SK-N-SH (cell line): Measurements from ENCODE around the gene ALDOB. TPM values are rescaled to one million over a fixed set of nuclear protein-coding genes. Genes with fewer than 3 reads are reported as not detected.
A peak's percentile ranks its signal among the peaks of the same experiment; 100 is the strongest.

ENCODE experiments used
- CTCF ChIA-PET: fragments of 300-600, 350-600 bp; formaldehyde crosslinking; extraction: SDS; loops from one replicate; lab custom pipeline; 2021; lab: Yijun Ruan, JAX
- POLR2A ChIA-PET: fragments of 350-600 bp; sonication (Branson Sonifier 250); formaldehyde crosslinking; extraction: SDS; loops from one replicate; lab custom pipeline; 2020; ENCODE audit warnings: antibody characterized with exemption, inconsistent platforms; lab: Yijun Ruan, JAX
- DNase-seq: peaks from one replicate; pipeline ENCODE4 v3.0.0; 2012
- H2AFZ ChIP-seq: fragments of 200-600 bp; sonication (generic); 2 replicates; pipeline ENCODE4 v1.8.1; 2016; ENCODE audit warnings: antibody characterized with exemption, mild to moderate bottlenecking, low read depth
- H3F3A ChIP-seq: fragments of 200-600 bp; sonication (generic); replicated peaks from 2 replicates; pipeline ENCODE3; 2016; ENCODE audit warnings: antibody characterized with exemption, mild to moderate bottlenecking; ENCODE audit not compliant: insufficient read depth
- H3K27ac ChIP-seq, 2 experiments: fragments of 200-500 bp in 1 of 2; fragments of 200-600 bp in 1 of 2; sonication (Bioruptor generic) in 1 of 2; sonication (generic), shearing (Covaris generic) in 1 of 2; 2 replicates each; pipeline versions ENCODE4 v1.5.1 to v1.6.1; 2014 to 2016; ENCODE audit warnings: low read depth in 2 of 2, inconsistent platforms in 1 of 2, low read length in 1 of 2, mild to moderate bottlenecking in 1 of 2, mixed read lengths in 1 of 2
- H3K27me3 ChIP-seq: fragments of 200-600 bp; sonication (generic), shearing (Covaris generic); 2 replicates; pipeline ENCODE4 v1.6.1; 2016; ENCODE audit warnings: mixed run types; ENCODE audit not compliant: insufficient read depth
- H3K36me3 ChIP-seq, 2 experiments: fragments of 200-500 bp in 1 of 2; fragments of 200-600 bp in 1 of 2; sonication (Bioruptor generic) in 1 of 2; sonication (generic) in 1 of 2; replicated peaks in 1 of 2; 2 replicates each; pipeline versions ENCODE3 to v1.5.1; 2014 to 2016; ENCODE audit warnings: low read length in 1 of 2, mild to moderate bottlenecking in 1 of 2; ENCODE audit not compliant: insufficient read depth in 2 of 2, control insufficient read depth in 1 of 2
- H3K4me1 ChIP-seq, 2 experiments: fragments of 200-500 bp in 1 of 2; fragments of 200-600 bp in 1 of 2; sonication (Bioruptor generic) in 1 of 2; sonication (generic), shearing (Covaris generic) in 1 of 2; 2 replicates each; pipeline versions ENCODE4 v1.5.1 to v1.6.1; 2014 to 2016; ENCODE audit warnings: low read depth in 1 of 2, low read length in 1 of 2, mixed run types in 1 of 2; ENCODE audit not compliant: insufficient read depth in 2 of 2, control insufficient read depth in 1 of 2
- H3K4me2 ChIP-seq: fragments of 200-600 bp; sonication (generic), shearing (Covaris generic); 2 replicates; pipeline ENCODE4 v1.6.1; 2017; ENCODE audit warnings: mixed run types
- H3K4me3 ChIP-seq, 2 experiments: fragments of 200-500 bp in 1 of 2; fragments of 200-600 bp in 1 of 2; sonication (Bioruptor generic) in 1 of 2; sonication (generic), shearing (Covaris generic) in 1 of 2; 2 replicates each; pipeline versions ENCODE4 v1.5.1 to v1.8.1; 2014 to 2016; ENCODE audit warnings: low read depth in 2 of 2, inconsistent platforms in 1 of 2, low read length in 1 of 2, mild to moderate bottlenecking in 1 of 2, mixed read lengths in 1 of 2, moderate library complexity in 1 of 2
- H3K79me2 ChIP-seq: fragments of 200-600 bp; sonication (generic); 2 replicates; pipeline ENCODE4 v1.8.1; 2017; ENCODE audit warnings: mild to moderate bottlenecking; ENCODE audit not compliant: insufficient read depth
- H3K9ac ChIP-seq: fragments of 200-600 bp; sonication (generic); 2 replicates; pipeline ENCODE4 v1.6.1; 2017; ENCODE audit warnings: mixed run types
- H3K9me2 ChIP-seq: fragments of 200-600 bp; sonication (generic); 2 replicates; pipeline ENCODE4 v1.6.1; 2017; ENCODE audit warnings: mixed run types
- H3K9me3 ChIP-seq: fragments of 200-600 bp; sonication (generic); 2 replicates; pipeline ENCODE4 v1.6.1; 2017; ENCODE audit warnings: mixed run types, mild to moderate bottlenecking, moderate library complexity
- H4K20me1 ChIP-seq: fragments of 200-600 bp; sonication (generic); 2 replicates; pipeline ENCODE4 v1.6.1; 2017; ENCODE audit warnings: mild to moderate bottlenecking, mixed run types; ENCODE audit not compliant: insufficient read depth
- CHD2 ChIP-seq: fragments of 150-350 bp; IDR thresholded peaks from 2 replicates; pipeline ENCODE4 v1.6.1; 2018; ENCODE audit warnings: low read length; ENCODE audit not compliant: partially characterized antibody
- ELF1 ChIP-seq: IDR thresholded peaks from 2 replicates; pipeline ENCODE4 v1.4.0; 2012
- FOXM1 ChIP-seq: IDR thresholded peaks from 2 replicates; pipeline ENCODE4 v1.4.0; 2012; ENCODE audit warnings: low read depth, mild to moderate bottlenecking
- GATA2 ChIP-seq: sonication (generic); formaldehyde crosslinking; IDR thresholded peaks from 2 replicates; pipeline ENCODE4 v1.5.0; 2020; ENCODE audit warnings: mild to moderate bottlenecking, missing genetic modification reagents
- IRF3 ChIP-seq: fragments of 150-350 bp; IDR thresholded peaks from 2 replicates; pipeline ENCODE4 v1.6.1; 2016; ENCODE audit warnings: mild to moderate bottlenecking, low read depth, low read length
- MEF2A ChIP-seq: IDR thresholded peaks from 2 replicates; pipeline ENCODE4 v1.4.0; 2012; ENCODE audit warnings: low read depth, borderline replicate concordance
- NFIC ChIP-seq: IDR thresholded peaks from 2 replicates; pipeline ENCODE4 v1.4.0; 2012; ENCODE audit warnings: borderline replicate concordance
- NRF1 ChIP-seq: IDR thresholded peaks from 2 replicates; pipeline ENCODE4 v1.6.1; 2012; ENCODE audit warnings: low read depth, mild to moderate bottlenecking, low read length
- RAD21 ChIP-seq: IDR thresholded peaks from 2 replicates; pipeline ENCODE4 v1.6.1; 2012; ENCODE audit warnings: mild to moderate bottlenecking, low read length
- RFX5 ChIP-seq: IDR thresholded peaks from 2 replicates; pipeline ENCODE4 v1.6.1; 2012; ENCODE audit warnings: mild to moderate bottlenecking, improper control_type of control experiment, low read length
- RXRA ChIP-seq: IDR thresholded peaks from 2 replicates; pipeline ENCODE4 v1.4.0; 2012; ENCODE audit warnings: low read depth, mild to moderate bottlenecking, borderline replicate concordance
- SIN3A ChIP-seq: IDR thresholded peaks from 2 replicates; pipeline ENCODE4 v1.6.1; 2012; ENCODE audit warnings: low read depth, mild to moderate bottlenecking, low read length, moderate library complexity, borderline replicate concordance
- TCF12 ChIP-seq: IDR thresholded peaks from 2 replicates; pipeline ENCODE4 v1.4.0; 2012
- YY1 ChIP-seq: IDR thresholded peaks from 2 replicates; pipeline ENCODE4 v1.4.0; 2012; ENCODE audit warnings: low read depth, mild to moderate bottlenecking
- WGBS: methylation state at CpG from one replicate; pipeline ENCODE4 v1.1.6; 2017; ENCODE audit warnings: low lambda C conversion rate; 5-methylcytosine and 5-hydroxymethylcytosine counted together
- polyA plus RNA-seq, 3 experiments: library from polyadenylated mRNA; depleted of rRNA; stranded (reverse); fragments of >200 nt; gene quantifications; 2 replicates each; pipeline ENCODE4 v1.2.3, GENCODE V29; 2012
- TF ChIP-seq, protein P1 (sequence below): fragments of 200-600 bp; sonication (generic); IDR thresholded peaks from 2 replicates; pipeline ENCODE4 v1.6.1; 2017; ENCODE audit warnings: antibody characterized with exemption, mild to moderate bottlenecking, moderate library complexity
- TF ChIP-seq, protein P2 (sequence below): IDR thresholded peaks from 2 replicates; pipeline ENCODE4 v1.6.1; 2012; ENCODE audit warnings: mild to moderate bottlenecking, low read depth, low read length, moderate library complexity
- TF ChIP-seq, protein P3 (sequence below): fragments of 150-350 bp; IDR thresholded peaks from 2 replicates; pipeline ENCODE4 v1.6.1; 2017; ENCODE audit warnings: antibody characterized with exemption, low read length, low read depth, borderline replicate concordance

ALDOB gene
- polyA plus RNA-seq, 1 of the 3 experiments (the other 2 are of a cell fraction) = not detected

DNA sequence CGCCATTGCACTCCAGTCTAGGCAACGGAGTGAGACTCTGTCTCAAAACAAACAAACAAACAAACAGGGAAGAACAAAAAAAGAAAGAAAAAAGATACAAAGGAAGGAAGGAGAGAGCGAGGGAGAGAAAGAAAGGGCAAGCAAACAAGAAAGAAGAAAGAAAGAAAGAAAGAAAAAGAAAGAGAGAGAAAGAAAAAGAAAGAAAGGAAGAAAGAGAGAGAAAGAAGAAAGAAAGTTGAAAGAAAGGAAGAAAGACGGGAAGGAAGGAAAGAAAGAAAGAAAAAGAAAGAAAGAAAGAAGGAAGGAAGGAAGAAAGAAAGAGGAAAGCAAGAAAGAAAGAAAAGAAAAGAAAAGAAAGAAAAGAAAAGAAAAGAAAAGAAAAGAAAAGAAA lies 13.1 kb upstream of the ALDOB start (continued):
- TF ChIP-seq IRF3 (no peak), FOXM1 (no peak)

GRCh38 chr9:101446732-101447131 lies 11.2 kb upstream of the ALDOB start:
- CTCF ChIA-PET = interaction anchor here (1.1 to 1.9 kb wide), 4 partner anchors 12 to 84 kb away, joined by 3 to 8 read pairs (median 4); no protein-coding TSS in a partner anchor
- POLR2A ChIA-PET = interaction anchor here (0.6 kb wide), 1 partner anchor 1116 kb away, joined by 4 read pairs; no protein-coding TSS in a partner anchor

GRCh38 chr9:101445353-101446029 lies 9.9 kb upstream of the ALDOB start:
- Histone ChIP-seq H3K9me3 (no peaks in the 10 kb centered on the region), H3K9ac (no peak overlapping the region), H3K79me2 (no peaks in the 10 kb centered on the region), H2AFZ (peak overlapping the region; percentile 61), H3K27me3 (no peaks in the 10 kb centered on the region), H3K4me2 (peak overlapping the region; percentile 46), H3K27ac (no peak overlapping the region), H3K4me3 (no peak overlapping the region; a peak in 1 of 4 replicates), H3K4me1 (peaks cover 0 to 6% of the 10 kb centered on the region in 2 experiments; a peak in 1 of 4 replicates), H3K9me2 (no peaks in the 10 kb centered on the region), H3F3A (peaks cover 5% of the 10 kb centered on the region), H3K36me3 (no peaks in the 10 kb centered on the region), H4K20me1 (no peaks in the 10 kb centered on the region)
- 30% methylated on average over 5 of the region's 5 CpGs for WGBS
- DNase-seq = no peak
- ChIA-PET CTCF (interaction anchor here (0.7 to 1.9 kb wide), 6 partner anchors 11 to 120 kb away, joined by 3 to 8 read pairs (median 4); no protein-coding TSS in a partner anchor), POLR2A (no interaction called here)
- no peak for TF ChIP-seq MEF2A
- TF ChIP-seq, protein P1, sequence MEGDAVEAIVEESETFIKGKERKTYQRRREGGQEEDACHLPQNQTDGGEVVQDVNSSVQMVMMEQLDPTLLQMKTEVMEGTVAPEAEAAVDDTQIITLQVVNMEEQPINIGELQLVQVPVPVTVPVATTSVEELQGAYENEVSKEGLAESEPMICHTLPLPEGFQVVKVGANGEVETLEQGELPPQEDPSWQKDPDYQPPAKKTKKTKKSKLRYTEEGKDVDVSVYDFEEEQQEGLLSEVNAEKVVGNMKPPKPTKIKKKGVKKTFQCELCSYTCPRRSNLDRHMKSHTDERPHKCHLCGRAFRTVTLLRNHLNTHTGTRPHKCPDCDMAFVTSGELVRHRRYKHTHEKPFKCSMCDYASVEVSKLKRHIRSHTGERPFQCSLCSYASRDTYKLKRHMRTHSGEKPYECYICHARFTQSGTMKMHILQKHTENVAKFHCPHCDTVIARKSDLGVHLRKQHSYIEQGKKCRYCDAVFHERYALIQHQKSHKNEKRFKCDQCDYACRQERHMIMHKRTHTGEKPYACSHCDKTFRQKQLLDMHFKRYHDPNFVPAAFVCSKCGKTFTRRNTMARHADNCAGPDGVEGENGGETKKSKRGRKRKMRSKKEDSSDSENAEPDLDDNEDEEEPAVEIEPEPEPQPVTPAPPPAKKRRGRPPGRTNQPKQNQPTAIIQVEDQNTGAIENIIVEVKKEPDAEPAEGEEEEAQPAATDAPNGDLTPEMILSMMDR = no peak
- TF ChIP-seq FOXM1 = no peak
- TF ChIP-seq NRF1 = no peak
- TF ChIP-seq TCF12 = no peak
- TF ChIP-seq RFX5 = no peak
- TF ChIP-seq RXRA = no peak
- TF ChIP-seq, protein P2, sequence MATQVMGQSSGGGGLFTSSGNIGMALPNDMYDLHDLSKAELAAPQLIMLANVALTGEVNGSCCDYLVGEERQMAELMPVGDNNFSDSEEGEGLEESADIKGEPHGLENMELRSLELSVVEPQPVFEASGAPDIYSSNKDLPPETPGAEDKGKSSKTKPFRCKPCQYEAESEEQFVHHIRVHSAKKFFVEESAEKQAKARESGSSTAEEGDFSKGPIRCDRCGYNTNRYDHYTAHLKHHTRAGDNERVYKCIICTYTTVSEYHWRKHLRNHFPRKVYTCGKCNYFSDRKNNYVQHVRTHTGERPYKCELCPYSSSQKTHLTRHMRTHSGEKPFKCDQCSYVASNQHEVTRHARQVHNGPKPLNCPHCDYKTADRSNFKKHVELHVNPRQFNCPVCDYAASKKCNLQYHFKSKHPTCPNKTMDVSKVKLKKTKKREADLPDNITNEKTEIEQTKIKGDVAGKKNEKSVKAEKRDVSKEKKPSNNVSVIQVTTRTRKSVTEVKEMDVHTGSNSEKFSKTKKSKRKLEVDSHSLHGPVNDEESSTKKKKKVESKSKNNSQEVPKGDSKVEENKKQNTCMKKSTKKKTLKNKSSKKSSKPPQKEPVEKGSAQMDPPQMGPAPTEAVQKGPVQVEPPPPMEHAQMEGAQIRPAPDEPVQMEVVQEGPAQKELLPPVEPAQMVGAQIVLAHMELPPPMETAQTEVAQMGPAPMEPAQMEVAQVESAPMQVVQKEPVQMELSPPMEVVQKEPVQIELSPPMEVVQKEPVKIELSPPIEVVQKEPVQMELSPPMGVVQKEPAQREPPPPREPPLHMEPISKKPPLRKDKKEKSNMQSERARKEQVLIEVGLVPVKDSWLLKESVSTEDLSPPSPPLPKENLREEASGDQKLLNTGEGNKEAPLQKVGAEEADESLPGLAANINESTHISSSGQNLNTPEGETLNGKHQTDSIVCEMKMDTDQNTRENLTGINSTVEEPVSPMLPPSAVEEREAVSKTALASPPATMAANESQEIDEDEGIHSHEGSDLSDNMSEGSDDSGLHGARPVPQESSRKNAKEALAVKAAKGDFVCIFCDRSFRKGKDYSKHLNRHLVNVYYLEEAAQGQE = no peak
- no peak for TF ChIP-seq SIN3A
- no peak for TF ChIP-seq ELF1
- no peak for TF ChIP-seq YY1
- no peak for TF ChIP-seq RAD21
- no peak for TF ChIP-seq CHD2
- no peak for TF ChIP-seq GATA2

More at GRCh38 chr9:101446732-101447131, 11.2 kb upstream of the ALDOB start:
- DNase-seq = no peak
- no peak overlapping the region for H3K4me2 ChIP-seq
- no peaks in the 10 kb centered on the region for H3K79me2 ChIP-seq
- no peaks in the 10 kb centered on the region for H3K27me3 ChIP-seq
- H3K36me3 ChIP-seq = no peaks in the 10 kb centered on the region
- H2AFZ ChIP-seq = no peak overlapping the region
- H3K4me1 ChIP-seq = peaks cover 0 to 6% of the 10 kb centered on the region in 2 experiments; a peak in 1 of 4 replicates
- no peak overlapping the region for H3K27ac ChIP-seq
- no peaks in the 10 kb centered on the region for H3K9me2 ChIP-seq
- H3K4me3 ChIP-seq = no peak overlapping the region
- no peak for TF ChIP-seq SIN3A
- no peak for TF ChIP-seq NFIC
- TF ChIP-seq NRF1 = no peak
- TF ChIP-seq, protein P3, sequence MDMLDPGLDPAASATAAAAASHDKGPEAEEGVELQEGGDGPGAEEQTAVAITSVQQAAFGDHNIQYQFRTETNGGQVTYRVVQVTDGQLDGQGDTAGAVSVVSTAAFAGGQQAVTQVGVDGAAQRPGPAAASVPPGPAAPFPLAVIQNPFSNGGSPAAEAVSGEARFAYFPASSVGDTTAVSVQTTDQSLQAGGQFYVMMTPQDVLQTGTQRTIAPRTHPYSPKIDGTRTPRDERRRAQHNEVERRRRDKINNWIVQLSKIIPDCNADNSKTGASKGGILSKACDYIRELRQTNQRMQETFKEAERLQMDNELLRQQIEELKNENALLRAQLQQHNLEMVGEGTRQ = no peak
- no peak for TF ChIP-seq RFX5
- no peak for TF ChIP-seq MEF2A
- H4K20me1 ChIP-seq = no peaks in the 10 kb centered on the region
- H3F3A ChIP-seq = peaks cover 5% of the 10 kb centered on the region
- H3K9me3 ChIP-seq = no peaks in the 10 kb centered on the region
- H3K9ac ChIP-seq = no peak overlapping the region
